Panc1 (cell line): Measurements from ENCODE around the gene ZNF500. TPM values are rescaled to one million over a fixed set of nuclear protein-coding genes. Genes with fewer than 3 reads are reported as not detected.

ENCODE experiments used
- ATAC-seq: fragments of 200-7000 bp; cut with Tn5 transposase; 2 replicates; pipeline ENCODE4 v1.9.1; 2020; ENCODE audit warnings: mild to moderate bottlenecking, moderate library complexity
- BruUV-seq: library from RNA; stranded (reverse); fragments of 400-500 nt; replicated peaks from 2 replicates; lab custom pipeline; 2021; lab: Mats Ljungman, UMichigan
- CTCF ChIA-PET: fragments of 300-600 bp; sonication (Branson Sonifier 250); formaldehyde crosslinking; loops from one replicate; lab custom pipeline; 2022; ENCODE audit warnings: antibody characterized with exemption; lab: Charles Lee
- POLR2A ChIA-PET: fragments of 300-600 bp; sonication (Branson Sonifier 250); formaldehyde crosslinking; loops from one replicate; lab custom pipeline; 2022; ENCODE audit warnings: antibody characterized with exemption; lab: Charles Lee
- DNase-seq: peaks from one replicate; pipeline ENCODE4 v3.0.0-alpha.2; 2010; ENCODE audit warnings: low read depth, low spot score
- H3K27ac ChIP-seq: 2 replicates; pipeline ENCODE4 v1.5.1; 2011; ENCODE audit warnings: mild to moderate bottlenecking, low read length, inconsistent platforms
- H3K27me3 ChIP-seq: fragments of 200-500 bp; sonication (Bioruptor generic); 2 replicates; pipeline ENCODE4 v1.6.0; 2014; ENCODE audit warnings: low read length, inconsistent platforms; ENCODE audit not compliant: control insufficient read depth, insufficient read depth
- H3K36me3 ChIP-seq: fragments of 200-500 bp; sonication (Bioruptor generic); 2 replicates; pipeline ENCODE4 v1.5.1; 2014; ENCODE audit warnings: inconsistent platforms, mild to moderate bottlenecking, low read length, moderate library complexity; ENCODE audit not compliant: control insufficient read depth, insufficient read depth
- H3K4me1 ChIP-seq: 2 replicates; pipeline ENCODE4 v1.5.1; 2011; ENCODE audit warnings: inconsistent platforms, mild to moderate bottlenecking, low read length, moderate library complexity; ENCODE audit not compliant: control insufficient read depth, insufficient read depth
- H3K4me3 ChIP-seq, 2 experiments: 2 replicates each; pipeline ENCODE4 v1.5.1; 2011 to 2012; ENCODE audit warnings: low read depth in 2 of 2, low read length in 2 of 2, mild to moderate bottlenecking in 2 of 2, inconsistent platforms in 1 of 2, moderate library complexity in 1 of 2
- H3K9me3 ChIP-seq: fragments of 200-500 bp; sonication (Bioruptor generic); 2 replicates; pipeline ENCODE4 v1.5.1; 2014; ENCODE audit warnings: low read depth, mild to moderate bottlenecking, inconsistent platforms, low read length, moderate library complexity; ENCODE audit not compliant: control insufficient read depth, insufficient read depth
- POLR2AphosphoS5 ChIP-seq: IDR thresholded peaks from 2 replicates; pipeline ENCODE4 v1.6.1; 2012; ENCODE audit warnings: mild to moderate bottlenecking, low read depth, low read length, moderate library complexity
- SIN3A ChIP-seq: IDR thresholded peaks from 2 replicates; pipeline ENCODE4 v1.6.1; 2012; ENCODE audit warnings: low read depth, mild to moderate bottlenecking, low read length, moderate library complexity, borderline replicate concordance; ENCODE audit not compliant: insufficient read depth
- TCF7L2 ChIP-seq: IDR thresholded peaks from 2 replicates; pipeline ENCODE4 v1.6.1; 2011; ENCODE audit warnings: mild to moderate bottlenecking, low read depth, low read length, inconsistent platforms
- in situ Hi-C: cut with HindIII; loops from 2 replicates; pipeline ENCODE4 v1.10.0; 2016; ENCODE audit warnings: low sequenced_read_pairs, low pct_unique_long_range_greater_than_20kb
- intact Hi-C: fragments of 100-400 bp; cut with micrococcal nuclease; formaldehyde crosslinking; loops from one replicate; pipeline ENCODE4 v1.10.0; 2022; ENCODE audit not compliant: unreplicated experiment
- total RNA-seq: library from RNA; stranded (reverse); gene quantifications from one replicate; pipeline ENCODE4 v1.2.1, GENCODE V29; 2021; ENCODE audit not compliant: unreplicated experiment
- TF ChIP-seq, protein P1 (sequence below), 2 experiments: IDR thresholded peaks; 2 replicates each; pipeline ENCODE4 v1.6.1; 2011 to 2012; ENCODE audit warnings: low read depth in 2 of 2, control low read depth in 1 of 2, low read length in 1 of 2, mild to moderate bottlenecking in 1 of 2, moderate library complexity in 1 of 2; ENCODE audit not compliant: insufficient read depth in 1 of 2
- TF ChIP-seq, protein P2 (sequence below): fragments of 450-650 bp; IDR thresholded peaks from 2 replicates; pipeline ENCODE4 v1.5.1; 2017; ENCODE audit warnings: mild to moderate bottlenecking

Gene ZNF500
- total RNA-seq, 1 experiment from 2014 or later = 25.8 TPM

DNA sequence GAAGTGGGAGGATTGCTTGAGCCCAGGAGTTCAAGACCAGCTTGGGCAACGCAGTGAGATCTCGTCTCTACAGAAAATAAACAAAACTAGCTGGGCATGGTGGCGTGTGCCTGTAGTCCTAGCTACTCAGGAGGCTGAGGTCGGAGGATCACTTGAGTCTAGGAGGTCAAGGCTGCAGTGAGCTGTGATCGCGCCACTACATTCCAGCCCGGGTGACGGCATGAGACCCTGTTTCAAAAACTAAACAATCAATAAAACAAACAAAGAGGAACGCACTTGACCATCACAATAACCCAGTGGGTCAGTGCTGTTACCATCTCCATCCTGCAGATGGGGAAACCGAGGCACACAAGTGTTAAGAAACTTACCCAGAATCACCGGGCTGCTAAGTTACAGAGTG lies 13.7 kb downstream of the ZNF500 start:
- no peaks in the 10 kb centered on the region for H3K27me3 ChIP-seq
- no peaks in the 10 kb centered on the region for H3K36me3 ChIP-seq
- ATAC-seq (no peak), DNase-seq (no peak)
- BruUV-seq = no TSS peak
- intact Hi-C loops (no loop called here), in situ Hi-C loops (no loop called here)
- ChIA-PET POLR2A (no interaction called here), CTCF (no interaction called here)
- H3K4me1 ChIP-seq = no peaks in the 10 kb centered on the region
- TF ChIP-seq, protein P1, sequence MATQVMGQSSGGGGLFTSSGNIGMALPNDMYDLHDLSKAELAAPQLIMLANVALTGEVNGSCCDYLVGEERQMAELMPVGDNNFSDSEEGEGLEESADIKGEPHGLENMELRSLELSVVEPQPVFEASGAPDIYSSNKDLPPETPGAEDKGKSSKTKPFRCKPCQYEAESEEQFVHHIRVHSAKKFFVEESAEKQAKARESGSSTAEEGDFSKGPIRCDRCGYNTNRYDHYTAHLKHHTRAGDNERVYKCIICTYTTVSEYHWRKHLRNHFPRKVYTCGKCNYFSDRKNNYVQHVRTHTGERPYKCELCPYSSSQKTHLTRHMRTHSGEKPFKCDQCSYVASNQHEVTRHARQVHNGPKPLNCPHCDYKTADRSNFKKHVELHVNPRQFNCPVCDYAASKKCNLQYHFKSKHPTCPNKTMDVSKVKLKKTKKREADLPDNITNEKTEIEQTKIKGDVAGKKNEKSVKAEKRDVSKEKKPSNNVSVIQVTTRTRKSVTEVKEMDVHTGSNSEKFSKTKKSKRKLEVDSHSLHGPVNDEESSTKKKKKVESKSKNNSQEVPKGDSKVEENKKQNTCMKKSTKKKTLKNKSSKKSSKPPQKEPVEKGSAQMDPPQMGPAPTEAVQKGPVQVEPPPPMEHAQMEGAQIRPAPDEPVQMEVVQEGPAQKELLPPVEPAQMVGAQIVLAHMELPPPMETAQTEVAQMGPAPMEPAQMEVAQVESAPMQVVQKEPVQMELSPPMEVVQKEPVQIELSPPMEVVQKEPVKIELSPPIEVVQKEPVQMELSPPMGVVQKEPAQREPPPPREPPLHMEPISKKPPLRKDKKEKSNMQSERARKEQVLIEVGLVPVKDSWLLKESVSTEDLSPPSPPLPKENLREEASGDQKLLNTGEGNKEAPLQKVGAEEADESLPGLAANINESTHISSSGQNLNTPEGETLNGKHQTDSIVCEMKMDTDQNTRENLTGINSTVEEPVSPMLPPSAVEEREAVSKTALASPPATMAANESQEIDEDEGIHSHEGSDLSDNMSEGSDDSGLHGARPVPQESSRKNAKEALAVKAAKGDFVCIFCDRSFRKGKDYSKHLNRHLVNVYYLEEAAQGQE (IDR thresholded peaks at IDR 0.05; ENCODE audit: insufficient read depth in 1 of 2, low read depth in 2 of 2, low read length in 1 of 2) = no peak
- no peak for TF ChIP-seq SIN3A
- TF ChIP-seq TCF7L2 = no peak
- no peak for TF ChIP-seq POLR2AphosphoS5
- TF ChIP-seq, protein P2, sequence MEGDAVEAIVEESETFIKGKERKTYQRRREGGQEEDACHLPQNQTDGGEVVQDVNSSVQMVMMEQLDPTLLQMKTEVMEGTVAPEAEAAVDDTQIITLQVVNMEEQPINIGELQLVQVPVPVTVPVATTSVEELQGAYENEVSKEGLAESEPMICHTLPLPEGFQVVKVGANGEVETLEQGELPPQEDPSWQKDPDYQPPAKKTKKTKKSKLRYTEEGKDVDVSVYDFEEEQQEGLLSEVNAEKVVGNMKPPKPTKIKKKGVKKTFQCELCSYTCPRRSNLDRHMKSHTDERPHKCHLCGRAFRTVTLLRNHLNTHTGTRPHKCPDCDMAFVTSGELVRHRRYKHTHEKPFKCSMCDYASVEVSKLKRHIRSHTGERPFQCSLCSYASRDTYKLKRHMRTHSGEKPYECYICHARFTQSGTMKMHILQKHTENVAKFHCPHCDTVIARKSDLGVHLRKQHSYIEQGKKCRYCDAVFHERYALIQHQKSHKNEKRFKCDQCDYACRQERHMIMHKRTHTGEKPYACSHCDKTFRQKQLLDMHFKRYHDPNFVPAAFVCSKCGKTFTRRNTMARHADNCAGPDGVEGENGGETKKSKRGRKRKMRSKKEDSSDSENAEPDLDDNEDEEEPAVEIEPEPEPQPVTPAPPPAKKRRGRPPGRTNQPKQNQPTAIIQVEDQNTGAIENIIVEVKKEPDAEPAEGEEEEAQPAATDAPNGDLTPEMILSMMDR = no peak
- H3K9me3 ChIP-seq = no peaks in the 10 kb centered on the region
- H3K4me3 ChIP-seq = no peak overlapping the region
- no peak overlapping the region for H3K27ac ChIP-seq

DNA sequence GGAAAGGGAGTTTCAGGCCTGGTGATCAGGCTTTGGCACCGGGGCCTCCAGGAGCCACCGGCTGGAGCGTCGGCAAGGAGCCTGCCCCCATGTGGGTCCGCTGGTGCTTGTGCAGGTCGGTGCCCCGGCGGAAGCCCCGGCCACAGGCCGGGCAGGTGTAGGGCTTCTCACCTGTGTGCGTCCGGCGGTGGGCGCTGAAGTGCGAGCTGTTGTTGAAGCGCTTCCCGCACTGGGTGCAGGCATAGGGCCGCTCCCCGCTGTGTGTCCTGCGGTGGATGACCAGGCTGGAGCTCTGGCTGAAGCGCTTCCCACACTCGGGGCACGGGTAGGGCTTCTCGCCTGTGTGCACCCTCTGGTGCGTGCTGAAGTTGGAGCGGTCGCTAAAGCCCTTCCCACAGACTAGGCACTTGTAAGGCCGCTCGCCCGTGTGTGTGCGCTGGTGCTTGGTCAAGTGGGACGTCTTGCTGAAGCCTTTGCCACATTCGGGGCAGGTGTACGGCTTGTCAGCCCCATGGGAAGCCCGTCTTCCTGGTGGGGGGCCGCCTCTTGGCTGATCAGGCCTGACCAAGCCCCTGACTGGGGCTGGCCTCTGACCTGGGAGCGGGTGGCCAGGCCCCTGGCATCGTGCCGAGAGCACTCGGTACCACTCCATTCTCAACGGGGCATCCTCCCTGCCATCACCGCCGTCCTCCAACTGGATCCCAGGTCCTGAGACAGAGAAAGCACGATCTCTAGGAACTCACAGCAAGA lies 14.4 kb downstream of the ZNF500 start:
- in situ Hi-C loops (no loop called here), intact Hi-C loops (no loop called here)
- H3K36me3 ChIP-seq = no peaks in the 10 kb centered on the region
- TF ChIP-seq, protein P2 = no peak
- no peak for TF ChIP-seq POLR2AphosphoS5
- TF ChIP-seq, protein P1 (IDR thresholded peaks at IDR 0.05; ENCODE audit: insufficient read depth in 1 of 2, low read depth in 2 of 2, low read length in 1 of 2) = no peak
- no peak for TF ChIP-seq SIN3A
- TF ChIP-seq TCF7L2 = no peak
- H3K27me3 ChIP-seq = no peaks in the 10 kb centered on the region
- no peaks in the 10 kb centered on the region for H3K9me3 ChIP-seq
- BruUV-seq = no TSS peak
- no peak overlapping the region for H3K27ac ChIP-seq
- no peaks in the 10 kb centered on the region for H3K4me1 ChIP-seq
- no peak for ATAC-seq
- no peak for DNase-seq
- CTCF ChIA-PET = no interaction called here
- H3K4me3 ChIP-seq = no peak overlapping the region
- POLR2A ChIA-PET = no interaction called here
